A172 (cell line): Measurements from ENCODE around the gene HOXD4. TPM values are rescaled to one million over a fixed set of nuclear protein-coding genes. Genes with fewer than 3 reads are reported as not detected.

Source experiments
- DNase-seq: peaks from one replicate; pipeline ENCODE4 v3.0.0-alpha.2; 2015; ENCODE audit warnings: low spot score
- total RNA-seq: library from RNA; depleted of rRNA; stranded (reverse); fragments of >200 nt; shearing (Covaris generic); gene quantifications from 2 replicates; pipeline ENCODE4 v1.2.3, GENCODE V29; 2014

The HOXD4 gene
- total RNA-seq, 1 experiment from 2014 or later: 3.9 TPM

DNA sequence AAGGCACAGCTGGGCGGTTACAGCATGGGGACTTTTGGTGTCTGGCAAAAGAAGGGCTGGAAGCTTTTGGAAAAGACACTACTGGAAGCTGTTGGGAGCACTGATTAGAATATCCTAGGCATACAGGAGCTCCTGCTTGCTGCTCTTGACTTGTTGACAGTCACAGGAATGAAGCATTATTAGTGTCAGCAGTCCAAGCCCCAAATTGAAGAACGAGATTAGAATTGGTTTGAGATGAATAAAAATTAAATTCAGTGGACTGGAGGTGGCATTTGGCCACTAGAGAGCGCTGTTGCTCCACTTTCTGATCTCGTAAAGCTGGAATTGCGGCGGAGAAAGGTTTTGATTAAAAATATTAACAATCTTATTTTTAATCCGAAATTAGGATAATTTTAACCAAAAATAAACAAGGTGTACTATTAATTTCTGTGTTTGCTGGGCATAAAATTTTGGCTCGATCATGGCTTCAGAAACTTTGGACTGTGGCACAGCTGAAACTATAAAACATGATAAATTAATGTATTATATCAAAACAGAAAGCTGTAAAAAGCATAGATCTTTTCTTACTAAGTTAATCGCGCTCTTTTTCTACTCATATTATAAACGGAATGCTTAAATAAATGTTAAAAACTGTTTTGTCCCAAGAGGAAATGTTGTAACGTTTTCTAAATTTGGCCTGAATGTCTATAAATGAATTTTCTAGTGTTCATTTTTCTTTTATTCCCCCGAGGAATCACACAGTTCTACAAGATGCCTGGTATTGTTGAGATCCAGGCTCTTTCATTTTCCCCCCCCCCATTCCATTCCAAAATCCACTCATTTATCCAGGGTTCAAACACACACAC, 24.2 kb upstream of the HOXD4 start:
- DNase-seq: peak; percentile 53

DNA sequence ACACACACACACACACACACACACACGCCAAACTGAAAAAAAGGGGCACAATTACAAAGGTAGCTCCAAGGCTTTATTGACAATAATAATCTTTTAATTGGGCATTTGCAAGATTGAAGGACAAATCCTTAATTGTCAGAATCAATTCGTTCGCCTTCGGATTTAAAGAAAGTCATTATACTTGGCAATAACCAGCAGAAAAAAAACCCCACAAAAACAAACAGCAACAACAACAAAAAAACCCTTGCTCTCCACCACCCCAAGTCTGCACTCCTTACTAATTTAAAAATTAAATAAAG, 23.6 kb upstream of the HOXD4 start:
- no peak for DNase-seq

DNA sequence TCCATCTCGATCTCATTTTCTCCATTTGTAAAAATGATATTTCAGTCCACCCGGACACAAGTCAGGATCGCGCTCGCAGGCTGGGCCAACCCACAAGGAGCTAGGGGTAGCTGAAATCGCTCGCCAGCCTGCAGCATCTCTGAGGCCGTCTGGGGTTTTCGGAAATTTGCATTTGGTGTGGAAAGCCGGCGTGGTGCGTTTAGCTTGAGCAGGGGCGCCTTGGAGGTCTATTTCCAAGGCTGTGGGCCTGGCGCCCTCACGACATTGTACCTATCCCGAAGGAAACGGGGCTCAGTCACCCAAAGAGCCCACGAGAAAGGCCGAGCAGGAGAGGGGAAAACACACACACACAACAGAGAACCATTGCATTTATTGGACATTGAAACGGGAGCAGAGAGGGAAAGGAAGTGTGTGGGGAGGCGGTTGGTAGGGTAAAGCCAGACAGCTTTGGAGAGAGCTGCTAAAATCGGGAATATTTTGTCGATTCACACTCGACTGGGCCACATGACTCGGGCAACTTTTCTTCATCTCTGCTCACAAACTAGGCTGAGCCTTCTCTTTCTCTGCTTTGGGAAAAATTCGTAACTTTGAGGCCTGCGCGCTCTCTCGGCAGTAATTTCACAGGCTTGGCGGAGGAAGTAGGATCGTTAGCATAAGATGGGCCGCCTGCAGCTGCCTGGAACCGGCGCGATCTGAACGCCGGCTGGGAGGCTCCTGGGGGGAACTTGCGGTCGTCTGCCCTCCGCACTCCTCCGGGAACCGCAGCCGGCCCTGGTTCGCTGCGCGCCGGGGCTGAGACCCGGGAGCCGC, 23.0 kb upstream of the HOXD4 start:
- no peak for DNase-seq

DNA sequence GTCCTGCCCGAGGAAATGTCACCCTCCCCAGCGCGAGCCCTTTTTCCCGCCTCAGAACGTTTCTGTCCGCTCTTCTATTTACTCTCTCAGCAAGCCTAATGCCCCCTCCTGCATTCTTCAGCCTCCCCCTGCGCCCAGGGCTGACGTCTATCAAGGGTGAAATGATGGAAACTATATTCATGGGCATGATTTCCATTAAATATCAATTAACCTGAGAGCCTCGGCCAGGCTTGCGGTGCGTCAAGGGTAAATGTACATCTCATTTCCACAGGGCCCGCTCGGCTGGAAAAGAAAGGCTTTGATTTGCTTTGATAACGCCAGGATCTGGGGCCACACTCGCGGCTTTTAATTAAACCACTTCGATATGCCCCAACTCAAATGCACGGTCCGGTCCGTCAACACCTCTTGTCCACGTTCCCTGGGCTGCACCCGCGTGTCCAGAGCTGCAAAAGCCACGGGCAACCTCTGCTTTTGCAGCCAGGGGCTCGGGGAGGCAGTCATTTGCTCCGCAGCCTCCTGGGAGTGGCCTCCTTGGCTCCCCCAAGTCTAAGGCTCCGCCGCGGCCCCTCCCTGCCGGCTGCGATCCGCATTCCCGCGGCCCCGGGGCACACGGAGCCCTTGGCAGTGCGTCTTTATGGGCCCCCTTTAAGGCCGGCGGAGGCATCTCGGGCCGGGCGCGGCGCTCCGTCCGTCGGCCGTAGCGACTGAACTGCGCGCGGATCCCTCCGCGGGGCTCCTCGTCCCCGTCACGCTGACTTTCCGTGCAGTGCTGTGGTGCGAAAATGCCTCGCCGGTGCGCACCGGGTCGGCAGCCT, 22.2 kb upstream of the HOXD4 start, which contains the start of gene HOXD8:
TSS of gene HOXD8 (plus strand) at position 724 of the 815 bp plus-strand sequence. CDS start 662 bp downstream, outside the sequence.
- peak; percentile 32 for DNase-seq

DNA sequence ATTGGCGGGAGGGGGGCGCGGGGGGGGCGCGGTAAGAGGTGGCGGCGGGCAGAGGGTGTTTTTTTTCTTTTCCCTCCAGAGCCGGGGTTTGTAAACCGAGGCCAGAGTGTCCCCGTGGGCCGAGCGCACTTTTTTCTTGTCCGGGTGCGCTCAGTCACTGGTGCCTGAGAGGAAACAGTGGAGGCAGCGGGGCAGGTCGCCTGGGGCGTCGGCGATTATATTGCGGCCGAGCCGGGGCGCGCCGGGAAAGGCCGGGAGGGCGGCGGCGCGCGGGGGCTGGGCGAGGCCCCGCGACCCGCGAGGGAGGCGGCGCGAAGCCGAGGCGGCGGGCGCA, 21.6 kb upstream of the HOXD4 start:
- peak; percentile 14 for DNase-seq

DNA sequence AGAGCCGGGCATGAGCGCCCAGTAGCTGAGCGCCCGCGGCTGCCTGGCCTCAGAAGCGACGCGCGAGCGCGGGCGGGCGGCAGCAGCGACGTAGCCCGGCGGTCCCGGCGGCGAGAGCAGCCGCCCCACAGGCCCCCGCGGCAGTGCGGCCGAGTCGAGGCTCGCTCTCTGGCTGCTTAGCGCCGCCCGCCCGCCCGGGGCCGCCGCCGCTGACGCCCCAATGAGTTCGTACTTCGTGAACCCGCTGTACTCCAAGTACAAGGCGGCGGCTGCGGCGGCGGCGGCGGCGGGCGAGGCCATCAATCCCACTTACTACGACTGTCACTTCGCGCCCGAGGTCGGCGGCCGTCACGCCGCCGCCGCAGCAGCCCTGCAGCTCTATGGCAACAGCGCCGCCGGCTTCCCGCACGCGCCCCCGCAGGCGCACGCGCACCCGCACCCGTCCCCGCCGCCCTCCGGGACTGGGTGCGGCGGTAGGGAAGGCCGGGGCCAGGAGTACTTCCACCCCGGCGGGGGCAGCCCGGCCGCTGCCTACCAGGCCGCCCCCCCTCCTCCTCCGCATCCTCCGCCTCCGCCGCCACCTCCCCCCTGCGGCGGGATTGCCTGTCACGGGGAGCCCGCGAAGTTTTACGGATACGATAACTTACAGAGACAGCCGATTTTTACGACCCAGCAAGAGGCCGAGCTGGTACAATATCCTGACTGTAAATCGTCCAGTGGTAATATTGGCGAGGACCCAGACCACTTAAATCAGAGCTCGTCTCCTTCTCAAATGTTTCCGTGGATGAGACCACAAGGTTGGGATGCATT, 21.0 kb upstream of the HOXD4 start:
- DNase-seq: peak; percentile 53

DNA sequence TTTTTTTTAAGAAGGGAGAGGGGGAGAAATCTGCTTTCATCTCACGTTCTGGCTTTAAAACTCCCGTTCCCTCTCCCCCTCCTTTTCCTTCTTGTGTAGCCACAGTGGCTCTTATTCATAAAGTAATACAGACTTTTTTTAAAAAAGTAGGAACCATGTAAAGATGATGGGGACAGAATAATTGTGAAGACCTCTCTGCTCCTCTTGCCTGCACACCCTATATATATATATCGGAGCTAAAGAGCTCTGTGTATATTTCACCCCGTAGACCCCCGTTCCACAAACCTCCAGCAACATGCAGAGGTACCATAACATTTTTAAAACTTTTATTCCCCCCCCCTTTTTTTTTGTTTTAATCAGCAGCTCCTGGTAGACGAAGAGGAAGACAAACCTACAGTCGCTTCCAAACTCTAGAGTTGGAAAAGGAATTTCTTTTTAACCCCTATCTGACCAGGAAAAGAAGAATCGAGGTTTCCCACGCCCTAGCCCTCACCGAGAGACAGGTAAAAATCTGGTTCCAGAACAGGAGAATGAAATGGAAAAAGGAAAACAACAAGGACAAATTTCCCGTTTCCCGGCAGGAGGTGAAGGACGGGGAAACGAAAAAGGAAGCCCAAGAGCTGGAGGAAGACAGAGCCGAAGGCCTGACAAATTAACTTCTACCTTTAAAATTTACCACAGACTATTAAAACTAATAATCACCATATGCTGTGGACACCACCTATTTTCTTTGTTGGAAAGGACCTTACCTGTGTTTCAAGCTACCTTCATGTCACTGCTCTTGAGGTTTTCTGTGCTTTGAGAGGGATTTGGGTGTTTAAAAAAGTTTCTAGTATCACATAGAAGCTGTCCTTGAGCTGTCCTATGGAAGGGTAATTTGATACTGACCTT, 20.1 kb upstream of the HOXD4 start:
- DNase-seq: peak; percentile 4

DNA sequence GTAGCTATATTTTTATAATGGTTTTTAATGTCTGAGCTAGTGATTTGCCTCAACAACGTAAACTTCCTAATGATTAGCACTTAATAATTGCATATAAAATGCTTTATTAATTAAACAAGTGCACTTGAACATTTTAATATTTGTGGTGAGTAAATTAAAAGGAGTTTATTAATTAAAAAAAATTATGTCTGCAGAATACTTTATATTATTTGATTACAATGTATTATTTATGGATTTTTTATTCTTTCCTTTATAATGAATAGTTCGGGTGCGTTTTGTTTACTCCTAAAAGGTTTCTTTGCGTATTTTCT, 19.5 kb upstream of the HOXD4 start:
- DNase-seq: no peak

DNA sequence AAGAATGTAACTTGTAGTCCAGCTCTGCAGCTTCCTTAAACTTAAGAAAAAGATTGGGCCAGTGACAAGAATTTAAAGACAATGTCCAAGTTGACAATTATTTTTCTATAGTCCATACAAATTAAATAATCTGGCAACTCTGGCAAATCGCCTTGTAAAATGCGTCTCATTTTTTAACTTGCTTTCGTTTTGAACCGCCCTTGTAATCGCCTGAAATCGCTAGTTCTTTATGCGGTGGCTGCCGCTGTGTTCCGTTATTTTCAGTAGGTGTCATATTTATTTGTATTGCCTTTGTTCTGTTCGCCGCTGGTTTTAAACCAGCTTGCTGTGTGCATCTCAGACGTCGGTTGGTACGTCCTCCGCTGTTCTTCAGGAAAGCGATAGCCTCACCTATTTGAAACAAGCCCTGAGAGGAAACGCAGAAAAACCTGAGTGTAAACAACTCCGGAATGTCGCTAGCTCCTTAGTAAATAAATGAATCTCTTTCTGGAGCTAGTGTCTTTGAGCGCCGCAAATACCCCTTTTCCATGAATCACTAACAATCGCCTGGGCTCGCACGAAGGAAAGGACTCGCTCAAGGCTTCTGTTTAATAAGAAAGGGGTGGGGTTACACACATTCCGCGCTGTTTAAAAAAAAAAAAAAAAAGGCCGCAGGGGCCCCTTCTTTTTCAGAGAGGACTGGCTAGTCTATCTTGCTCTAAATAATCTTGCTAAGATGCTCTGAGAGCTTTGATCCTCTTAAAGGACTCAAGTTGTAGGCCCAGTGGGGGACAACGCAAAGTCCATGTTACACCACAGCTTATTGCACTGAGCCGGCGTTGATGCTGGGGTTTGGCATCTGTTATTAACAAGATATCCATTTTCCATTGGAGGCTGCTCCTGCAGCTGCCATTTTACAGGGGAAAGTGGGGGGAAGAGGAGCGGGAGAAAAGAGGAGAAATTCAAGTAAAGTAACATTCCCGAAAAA, 18.9 kb upstream of the HOXD4 start:
- DNase-seq: peak; percentile 62

DNA sequence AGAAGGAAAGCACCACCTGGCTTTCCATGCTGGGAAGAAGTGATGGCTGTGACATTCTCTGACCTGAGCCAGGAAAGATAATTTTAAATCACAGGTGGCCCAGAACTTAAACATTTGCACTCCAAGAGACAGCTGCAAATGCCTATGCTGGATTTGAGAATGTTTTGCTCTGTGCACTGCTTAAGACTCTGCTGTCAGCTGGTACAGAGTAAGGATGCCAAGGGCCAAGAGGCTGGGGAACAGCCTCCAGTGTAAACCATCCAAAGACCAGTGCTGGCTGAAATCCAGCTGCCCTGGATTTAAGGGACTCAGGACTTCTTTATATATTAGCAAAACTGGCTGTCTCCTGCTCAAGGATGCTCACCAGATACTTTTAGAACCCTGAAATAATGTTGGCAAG, 18.0 kb upstream of the HOXD4 start:
- no peak for DNase-seq

DNA sequence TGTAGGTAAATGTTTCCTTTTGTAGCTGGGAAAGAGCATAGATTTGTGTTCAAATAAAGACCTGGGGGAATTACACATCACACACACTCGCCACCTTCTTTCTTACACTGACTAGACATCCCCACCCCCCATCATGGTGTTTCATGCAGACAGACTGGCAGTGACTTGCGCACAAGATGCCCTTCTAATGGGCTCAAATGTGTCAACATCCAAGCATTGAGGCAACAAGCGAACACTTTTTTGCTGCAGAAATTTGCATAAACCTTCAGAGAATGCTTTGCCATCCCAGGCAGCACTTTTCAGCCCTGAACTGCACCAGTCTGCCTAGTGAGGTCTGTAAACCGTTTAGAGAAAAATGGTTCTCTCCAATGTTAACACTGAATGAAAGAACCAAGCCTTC, 17.3 kb upstream of the HOXD4 start:
- no peak for DNase-seq

DNA sequence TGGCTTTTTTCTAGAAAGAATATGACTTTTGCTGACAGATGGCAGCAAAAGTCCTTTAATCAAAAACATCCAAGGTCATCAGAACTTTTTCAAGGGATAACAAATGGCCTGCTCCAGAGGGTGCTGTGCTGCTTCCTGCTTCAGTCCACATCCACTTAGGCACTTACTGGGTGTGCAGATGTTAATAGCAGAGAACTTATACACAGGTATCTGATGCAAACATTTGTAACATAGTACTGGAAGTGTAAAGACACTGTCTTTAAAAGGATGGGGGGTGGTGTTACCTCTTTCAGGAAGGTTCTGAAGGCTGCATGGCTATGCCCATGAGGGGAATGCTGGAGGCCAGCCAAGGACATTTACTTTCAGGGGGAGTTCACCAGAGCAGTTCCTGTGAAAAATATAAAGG, 16.3 kb upstream of the HOXD4 start:
- peak; percentile 72 for DNase-seq

DNA sequence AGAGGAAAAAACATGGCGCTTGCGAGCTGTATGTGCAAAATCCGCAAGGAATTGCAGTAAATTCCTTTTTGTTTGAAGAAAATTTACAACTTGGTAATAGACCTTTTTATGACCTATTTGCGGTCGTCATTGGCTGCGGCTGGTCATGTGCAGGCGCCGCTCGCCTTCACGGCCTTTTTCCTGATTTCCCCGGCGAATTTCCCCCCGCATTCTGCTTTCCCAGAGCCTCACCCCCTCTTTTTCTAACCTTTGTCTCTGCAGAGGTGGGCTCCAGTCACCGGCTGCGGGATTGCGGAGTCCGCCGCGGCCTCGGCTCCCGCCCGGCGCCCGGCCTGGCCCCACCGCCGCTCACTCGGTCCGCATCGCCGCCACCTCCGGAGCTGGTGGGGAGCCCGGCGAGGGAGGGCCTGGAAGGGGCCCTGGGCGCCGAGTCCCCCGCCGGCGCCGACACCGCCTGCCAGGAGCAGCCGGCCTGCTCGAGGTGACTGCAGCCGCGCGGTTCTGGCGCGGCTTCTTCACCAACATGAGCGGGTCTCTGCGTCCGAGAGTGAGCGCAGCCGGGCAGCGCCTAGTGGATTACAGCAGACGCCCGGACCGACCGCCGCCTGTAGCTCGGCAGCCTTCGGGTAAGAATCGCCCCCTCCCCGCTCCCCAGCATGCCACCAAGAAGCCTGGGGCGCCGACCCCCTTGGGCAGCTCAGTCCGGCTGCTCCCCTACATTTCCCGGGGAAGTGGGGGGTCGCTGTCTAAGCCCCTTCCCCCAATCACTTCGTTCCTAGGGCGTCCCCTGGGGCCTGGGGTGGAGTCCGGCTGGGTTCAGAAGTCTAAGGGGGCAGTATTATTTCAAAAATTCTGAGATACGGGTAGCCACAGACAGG, 14.7 kb upstream of the HOXD4 start:
- peak; percentile 36 for DNase-seq

DNA sequence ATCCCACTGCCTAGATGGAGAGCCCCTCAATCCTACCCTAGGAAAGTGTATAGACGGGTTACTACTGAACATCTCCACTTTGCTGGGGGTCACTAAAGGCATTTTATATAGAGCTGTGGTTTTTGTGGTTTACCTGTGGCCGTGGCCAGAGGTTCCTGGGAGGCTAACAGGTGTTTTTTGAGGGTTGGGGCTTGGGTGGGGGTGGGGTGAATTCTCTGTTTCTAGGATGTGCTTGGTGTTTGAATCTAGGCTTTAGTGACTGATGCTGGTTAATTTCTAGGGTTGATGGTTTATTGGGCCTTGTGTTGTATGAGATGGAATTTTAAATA, 14.1 kb upstream of the HOXD4 start:
- DNase-seq: no peak

DNA sequence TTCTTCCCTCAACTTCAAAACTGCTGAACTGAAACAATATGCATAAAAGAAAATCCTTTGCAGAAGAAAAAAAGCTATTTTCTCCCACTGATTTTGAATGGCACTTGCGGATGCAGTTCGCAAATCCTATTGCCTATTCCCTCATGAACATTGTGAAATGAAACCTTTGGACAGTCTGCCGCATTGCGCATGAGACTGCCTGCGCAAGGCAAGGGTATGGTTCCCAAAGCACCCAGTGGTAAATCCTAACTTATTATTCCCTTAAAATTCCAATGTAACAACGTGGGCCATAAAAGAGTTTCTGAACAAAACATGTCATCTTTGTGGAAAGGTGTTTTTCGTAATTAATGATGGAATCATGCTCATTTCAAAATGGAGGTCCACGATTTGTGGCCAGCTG, 13.4 kb upstream of the HOXD4 start:
- no peak for DNase-seq

DNA sequence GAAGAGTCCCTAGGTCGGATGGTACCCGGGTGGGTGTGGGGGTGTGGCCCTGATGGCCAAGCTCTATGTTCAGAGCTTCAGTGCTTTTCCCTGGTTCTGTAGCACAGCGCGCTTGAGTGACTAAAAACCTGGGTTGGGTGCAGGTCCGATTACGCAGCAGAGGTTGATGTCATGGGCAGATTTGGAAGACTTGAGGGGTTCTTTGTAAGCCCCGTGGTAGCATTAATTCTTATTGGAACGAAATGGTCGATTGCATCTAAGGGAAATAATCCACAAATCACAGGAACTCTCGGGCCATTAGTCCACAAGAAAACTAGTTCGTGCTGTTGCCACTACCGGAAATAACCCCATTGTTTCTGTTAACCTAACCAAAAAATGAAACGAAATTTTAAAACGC, 12.8 kb upstream of the HOXD4 start:
- DNase-seq: no peak

DNA sequence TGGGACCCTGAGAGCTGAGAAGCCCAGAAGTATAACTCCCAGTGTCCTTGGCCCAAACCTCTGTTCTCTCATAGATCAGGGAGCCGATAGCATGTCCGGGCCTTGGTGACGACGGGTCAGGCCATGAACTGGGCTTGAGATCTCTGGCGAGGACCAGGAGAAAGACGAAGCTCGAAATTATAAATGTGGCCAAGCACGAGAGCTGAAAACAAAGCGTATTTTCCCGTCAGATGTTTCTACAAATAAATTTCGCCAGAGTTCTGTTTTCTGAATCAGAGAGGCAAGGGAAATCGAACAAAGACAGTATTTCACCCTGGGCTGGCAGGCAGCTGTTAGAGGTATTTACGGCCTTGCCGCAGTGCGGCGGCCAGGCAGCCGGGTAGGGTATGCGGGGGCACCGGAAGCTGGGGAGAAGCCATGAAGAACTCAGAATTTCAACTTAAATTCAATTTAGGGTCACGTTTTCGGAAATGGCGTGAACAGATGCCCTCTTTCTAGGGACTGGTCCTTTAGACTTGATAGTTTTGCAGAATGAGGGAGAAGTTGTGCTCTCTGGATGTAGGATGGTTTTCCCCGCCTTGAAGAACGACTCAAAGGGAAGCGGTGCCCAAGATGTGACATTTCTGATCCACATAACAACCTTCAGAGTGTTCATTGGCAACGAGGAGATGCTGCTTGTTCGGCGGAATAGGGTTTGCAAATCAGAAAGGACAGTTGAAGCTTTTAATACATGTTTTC, 12.3 kb upstream of the HOXD4 start:
- DNase-seq: no peak
